NK-92 (cell line): ENCODE measurements around the gene MIAT.
"Not testable (repeated sequence)": the region's sequence is repeated elsewhere in the genome, so short reads cannot be mapped to it uniquely, and the experiment has no call there.

Source experiments
- DNase-seq: peaks from one replicate; lab custom pipeline; 2025; ENCODE audit not compliant: unreplicated experiment; lab: John Stamatoyannopoulos, UW

The MIAT gene

GRCh38 chr22:26656891-26657851, at the start of gene MIAT:
TSS of gene MIAT (plus strand) at chr22:26657588.
- DNase-seq, result no peak

GRCh38 chr22:26608129-26608528, 49.3 kb upstream of the MIAT start:
- no peak for DNase-seq

GRCh38 chr22:26609287-26609686, 48.1 kb upstream of the MIAT start:
- no peak for DNase-seq

- DNase-seq, result no peak
Measured at GRCh38 chr22:26610072-26610958, 47.1 kb upstream of the MIAT start.

GRCh38 chr22:26610996-26611395, 46.4 kb upstream of the MIAT start:
- DNase-seq, result no peak

GRCh38 chr22:26612652-26613051, 44.7 kb upstream of the MIAT start:
- no peak for DNase-seq

- not testable (repeated sequence) for DNase-seq
Measured at GRCh38 chr22:26613753-26614152, 43.6 kb upstream of the MIAT start.

GRCh38 chr22:26614322-26614721, 43.1 kb upstream of the MIAT start:
- DNase-seq, result no peak

- DNase-seq, result no peak
Measured at GRCh38 chr22:26615149-26615548, 42.2 kb upstream of the MIAT start.

GRCh38 chr22:26615830-26616435, 41.5 kb upstream of the MIAT start:
- no peak for DNase-seq

GRCh38 chr22:26616650-26617049, 40.7 kb upstream of the MIAT start:
- DNase-seq, result no peak

- DNase-seq, result no peak
Measured at GRCh38 chr22:26617271-26618199, 39.9 kb upstream of the MIAT start, which contains the start of gene CRYBB1. TSS of gene CRYBB1 (minus strand) at chr22:26618027. CDS start at chr22:26616319, 1,708 bp downstream.

- DNase-seq, result no peak
Measured at GRCh38 chr22:26618455-26618854, 38.9 kb upstream of the MIAT start.

GRCh38 chr22:26619510-26619909, 37.9 kb upstream of the MIAT start:
- no peak for DNase-seq

GRCh38 chr22:26620197-26620596, 37.2 kb upstream of the MIAT start:
- no peak for DNase-seq

GRCh38 chr22:26621663-26622062, 35.7 kb upstream of the MIAT start, which contains the start of gene CRYBA4:
TSS of gene CRYBA4 (plus strand) at chr22:26621963. CDS start at chr22:26622597, 634 bp downstream.
- no peak for DNase-seq

- no peak for DNase-seq
Measured at GRCh38 chr22:26623984-26624383, 33.4 kb upstream of the MIAT start.

GRCh38 chr22:26624803-26625202, 32.6 kb upstream of the MIAT start:
- no peak for DNase-seq

GRCh38 chr22:26629988-26630761, 27.2 kb upstream of the MIAT start:
- DNase-seq, result no peak
